ENCODE measurements around the gene GNAI3. TPM values are rescaled to one million over a fixed set of nuclear protein-coding genes. Genes with fewer than 3 reads are reported as not detected.
A peak's percentile ranks its signal among the peaks of the same experiment; 100 is the strongest.

Gene GNAI3
- polyA plus RNA-seq, 2 of the 4 experiments (the other 2 are of a cell fraction) = 5.3 to 8.7 TPM

DNA sequence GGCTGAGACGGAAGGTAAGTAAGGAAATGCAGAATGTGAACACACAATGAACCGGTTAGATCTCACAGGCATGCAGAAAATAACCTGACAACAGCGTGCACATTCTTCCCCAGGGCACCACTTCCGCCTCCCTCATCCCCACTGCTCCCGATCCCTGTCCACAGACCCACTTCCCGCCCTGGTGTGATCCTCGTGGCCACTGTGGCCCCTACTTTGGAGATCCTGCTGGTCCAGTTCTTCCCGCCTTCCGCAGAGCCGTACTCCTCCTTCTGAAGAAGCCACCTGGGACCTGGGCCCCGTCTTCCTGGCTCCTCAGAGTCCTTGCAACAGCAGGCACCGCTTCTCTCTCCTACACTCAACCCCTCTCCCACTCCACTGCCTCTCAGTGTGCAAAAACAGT lies 106.1 kb downstream of the GNAI3 start (continued):
- TF ChIP-seq, protein P1, sequence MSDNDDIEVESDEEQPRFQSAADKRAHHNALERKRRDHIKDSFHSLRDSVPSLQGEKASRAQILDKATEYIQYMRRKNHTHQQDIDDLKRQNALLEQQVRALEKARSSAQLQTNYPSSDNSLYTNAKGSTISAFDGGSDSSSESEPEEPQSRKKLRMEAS (IDR thresholded peaks at IDR 0.05) = no peak

GRCh38 chr1:109655615-109656519 lies 107.5 kb downstream of the GNAI3 start, which contains the start of gene GSTM4:
Gene GSTM4, plus strand, starts transcription at chr1:109656099. Its CDS starts 291 bp downstream, at chr1:109656390.
- DNase-seq (ENCODE audit: low read depth in 1 of 2, low spot score in 1 of 2) (peak; percentile 53 to 60), FAIRE-seq (no peak), ATAC-seq (peak; percentile 95 to 96)
- H3K4me3 ChIP-seq = peak within 1 kb of the TSS; percentile 73
- H3K4me2 ChIP-seq = peak within 1 kb of the TSS; percentile 85
- peaks cover 5% of the 10 kb centered on the region; the same call in 1 of the 3 replicates for H3K4me1 ChIP-seq
- WGBS (ENCODE audit: missing lambda C conversion rate) = 10% methylated on average over 14 of the region's 54 CpGs
- ChIA-PET CTCF (interaction anchor here (1.7 to 10.6 kb wide), 5 partner anchors 16 to 328 kb away, joined by 4 to 187 read pairs (median 5); partner anchors contain the start of gene AHCYL1), POLR2A (interaction anchor here (1.9 kb wide), 1 partner anchor 107 kb away, joined by 5 read pairs; the partner anchor contains the start of gene GNAI3)
- no peaks in the 10 kb centered on the region for H3K9me3 ChIP-seq
- H3K27ac ChIP-seq = peak within 1 kb of the TSS; percentile 77 to 89
- TF ChIP-seq CBX2 (IDR thresholded peaks at IDR 0.05; ENCODE audit: borderline replicate concordance, low read depth) (no peak), SMC3 (IDR thresholded peaks at IDR 0.05) (no peak), FOSB (CRISPR knock-in tag; IDR thresholded peaks at IDR 0.05) (no peak), RFX5 (IDR thresholded peaks at IDR 0.05) (no peak), ZSCAN20 (CRISPR knock-in tag; IDR thresholded peaks at IDR 0.05) (no peak), POLR2A (IDR thresholded peaks at IDR 0.05; ENCODE audit: low read length) (0 out of 2 replicates have a peak, but pooled peaks have one; percentile 17), RARB (CRISPR knock-in tag; IDR thresholded peaks at IDR 0.05) (no peak), CHD2 (IDR thresholded peaks at IDR 0.05; ENCODE audit: low read length, partially characterized antibody) (no peak), EHF (CRISPR knock-in tag; IDR thresholded peaks at IDR 0.05) (no peak), NPAS2 (CRISPR knock-in tag; IDR thresholded peaks at IDR 0.05; ENCODE audit: borderline replicate concordance) (no peak), ESRRA (IDR thresholded peaks at IDR 0.05; ENCODE audit: borderline replicate concordance, low read length) (0 out of 2 replicates have a peak, but pooled peaks have one; percentile 13)
- TF ChIP-seq, protein P1 (IDR thresholded peaks at IDR 0.05) = peak; percentile 50; the same call in 1 of the 2 replicates

GRCh38 chr1:109657395-109657794 lies 109.0 kb downstream of the GNAI3 start:
- no peak overlapping the region for H3K27ac ChIP-seq
- H3K4me2 ChIP-seq = no peak overlapping the region
- no peaks in the 10 kb centered on the region for H3K9me3 ChIP-seq
- ChIA-PET CTCF (interaction anchor here (1.0 to 10.6 kb wide), 5 partner anchors 8 to 327 kb away, joined by 3 to 187 read pairs (median 4); partner anchors contain the start of gene GSTM2), POLR2A (no interaction called here)
- WGBS (ENCODE audit: missing lambda C conversion rate) = 86% methylated on average over 4 of the region's 4 CpGs
- TF ChIP-seq JUNB (IDR thresholded peaks at IDR 0.05) (no peak), HOXB5 (CRISPR knock-in tag; IDR thresholded peaks at IDR 0.05) (no peak)
- TF ChIP-seq, protein P2, sequence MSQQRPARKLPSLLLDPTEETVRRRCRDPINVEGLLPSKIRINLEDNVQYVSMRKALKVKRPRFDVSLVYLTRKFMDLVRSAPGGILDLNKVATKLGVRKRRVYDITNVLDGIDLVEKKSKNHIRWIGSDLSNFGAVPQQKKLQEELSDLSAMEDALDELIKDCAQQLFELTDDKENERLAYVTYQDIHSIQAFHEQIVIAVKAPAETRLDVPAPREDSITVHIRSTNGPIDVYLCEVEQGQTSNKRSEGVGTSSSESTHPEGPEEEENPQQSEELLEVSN (IDR thresholded peaks at IDR 0.05; ENCODE audit: borderline replicate concordance, low read depth) = no peak
- DNase-seq (ENCODE audit: low read depth in 1 of 2, low spot score in 1 of 2) (no peak), ATAC-seq (no peak), FAIRE-seq (no peak)
- no peak overlapping the region for H3K4me3 ChIP-seq
- 0 out of 3 replicates have a peak, but pooled peaks cover 5% of the 10 kb centered on the region for H3K4me1 ChIP-seq

DNA sequence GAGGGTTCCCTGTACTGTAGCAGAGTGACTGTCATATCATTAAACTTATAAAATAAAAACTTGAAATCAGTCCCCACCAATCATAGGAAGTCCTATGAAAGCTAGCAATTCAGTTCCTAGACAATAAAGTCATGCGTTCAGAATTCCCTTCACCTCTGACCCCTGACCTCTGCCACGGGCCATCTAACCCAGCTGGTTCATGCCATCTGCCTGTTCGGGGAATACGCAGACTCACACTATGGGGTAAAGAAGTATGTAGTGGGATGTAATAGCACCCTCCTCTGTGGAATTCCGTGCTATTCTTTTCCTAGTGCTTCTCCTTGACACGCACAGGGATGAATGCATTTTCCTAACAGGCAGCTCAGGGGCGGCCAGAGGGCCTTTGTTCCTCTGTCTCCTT lies 109.6 kb downstream of the GNAI3 start:
- TF ChIP-seq KDM5A (IDR thresholded peaks at IDR 0.05) = no peak
- no peak for TF ChIP-seq EP300 (IDR thresholded peaks at IDR 0.05)
- no peak overlapping the region for H3K4me2 ChIP-seq
- no peak overlapping the region; a peak in 1 of 6 replicates for H3K27ac ChIP-seq
- POLR2A ChIA-PET = no interaction called here
- H3K9me3 ChIP-seq = no peaks in the 10 kb centered on the region
- 0 out of 3 replicates have a peak, but pooled peaks cover 5% of the 10 kb centered on the region for H3K4me1 ChIP-seq
- ATAC-seq (no peak), DNase-seq (ENCODE audit: low read depth in 1 of 2, low spot score in 1 of 2) (no peak), FAIRE-seq (no peak)
- WGBS (ENCODE audit: missing lambda C conversion rate) = 94% methylated on average over 7 of the region's 7 CpGs
- H3K4me3 ChIP-seq = no peak overlapping the region
- CTCF ChIA-PET = interaction anchor here (0.6 to 10.6 kb wide), 7 partner anchors 9 to 327 kb away, joined by 3 to 187 read pairs (median 4); partner anchors contain the start of genes AHCYL1 and GSTM2

Measured in A549 (cell line).